GM11168 (cell line): ENCODE data around the gene SYTL4.
"Not testable (repeated sequence)": the region's sequence is repeated elsewhere in the genome, so short reads cannot be mapped to it uniquely, and the experiment has no call there.

Source experiments
- in situ Hi-C: fragments of 300-500 bp; cut with MboI; formaldehyde crosslinking; loops from one replicate; pipeline ENCODE4 v1.12.0; 2022; ENCODE audit warnings: low sequenced_read_pairs; ENCODE audit not compliant: unreplicated experiment

SYTL4 gene

GRCh38 chrX:100731441-100732281, at the start of gene SYTL4:
Gene SYTL4 (minus strand): TSS chrX:100732121. CDS start chrX:100702037, 30,084 bp downstream.
- in situ Hi-C loops: no loop called here

GRCh38 chrX:100769439-100769838, 37.5 kb upstream of the SYTL4 start:
- in situ Hi-C loops: not testable (repeated sequence)

- in situ Hi-C loops: no loop called here
These were observed 36.9 kb upstream of the SYTL4 start for GRCh38 chrX:100768679-100769338.

- in situ Hi-C loops: no loop called here
These were observed 19.0 kb upstream of the SYTL4 start for GRCh38 chrX:100750883-100751282.

- in situ Hi-C loops: no loop called here
These were observed 16.2 kb upstream of the SYTL4 start for GRCh38 chrX:100748108-100748507.

GRCh38 chrX:100747703-100748102, 15.8 kb upstream of the SYTL4 start:
- in situ Hi-C loops: no loop called here

GRCh38 chrX:100747090-100747489, 15.2 kb upstream of the SYTL4 start:
- in situ Hi-C loops: no loop called here

GRCh38 chrX:100745806-100746537, 14.1 kb upstream of the SYTL4 start:
- in situ Hi-C loops: no loop called here

GRCh38 chrX:100745205-100745604, 13.3 kb upstream of the SYTL4 start:
- in situ Hi-C loops: no loop called here

GRCh38 chrX:100743009-100743607, 11.2 kb upstream of the SYTL4 start:
- in situ Hi-C loops: no loop called here

- in situ Hi-C loops: not testable (repeated sequence)
These were observed 7.9 kb downstream of the SYTL4 start for GRCh38 chrX:100724006-100724405.

GRCh38 chrX:100721328-100721727, 10.6 kb downstream of the SYTL4 start:
- in situ Hi-C loops: no loop called here

GRCh38 chrX:100720301-100720700, 11.6 kb downstream of the SYTL4 start:
- in situ Hi-C loops: no loop called here

GRCh38 chrX:100719139-100719538, 12.8 kb downstream of the SYTL4 start:
- in situ Hi-C loops: no loop called here

- in situ Hi-C loops: no loop called here
These were observed 14.6 kb downstream of the SYTL4 start for GRCh38 chrX:100717363-100717762.

- in situ Hi-C loops: no loop called here
These were observed 21.1 kb downstream of the SYTL4 start for GRCh38 chrX:100710816-100711215.

GRCh38 chrX:100704581-100705203, 27.2 kb downstream of the SYTL4 start:
- in situ Hi-C loops: no loop called here

GRCh38 chrX:100700809-100701208, 31.1 kb downstream of the SYTL4 start:
- in situ Hi-C loops: no loop called here

GRCh38 chrX:100698551-100698950, 33.4 kb downstream of the SYTL4 start:
- in situ Hi-C loops: no loop called here

GRCh38 chrX:100696699-100697351, 35.1 kb downstream of the SYTL4 start:
- in situ Hi-C loops: no loop called here
